Tibial artery (tissue), 4 donors: ENCODE measurements around the gene MRPL40.

Experiments
- DNase-seq, 2 donors: peaks; one replicate each; pipeline ENCODE4 v3.0.0-alpha.2; 2019
- H3K27ac ChIP-seq, 2 donors: fragments of 200-600 bp; sonication (generic) in 1 of 2; 1 replicate in 1 of 2; 2 replicates in 1 of 2; pipeline ENCODE4 v1.5.1; 2018 to 2019; ENCODE audit warnings: mild to moderate bottlenecking in 1 of 2
- H3K27me3 ChIP-seq, 2 donors: fragments of 200-600 bp; sonication (generic) in 1 of 2; one replicate each; pipeline versions ENCODE4 v1.5.1 to v1.6.0; 2016 to 2019
- H3K36me3 ChIP-seq, 3 donors: fragments of 200-600 bp; sonication (generic) in 2 of 3; one replicate each; pipeline ENCODE4 v1.5.1; 2016 to 2019; ENCODE audit warnings: mild to moderate bottlenecking in 2 of 3
- H3K4me1 ChIP-seq, 4 donors: fragments of 200-600 bp; sonication (generic) in 2 of 4; 1 replicate in 3 of 4; 2 replicates in 1 of 4; pipeline ENCODE4 v1.5.1; 2016 to 2019
- H3K4me3 ChIP-seq, 2 donors: fragments of 200-600 bp; sonication (generic) in 1 of 2; 1 replicate in 1 of 2; 2 replicates in 1 of 2; pipeline ENCODE4 v1.5.1; 2018 to 2019; ENCODE audit warnings: mild to moderate bottlenecking in 2 of 2
- H3K9me3 ChIP-seq, 3 donors: fragments of 200-600 bp; sonication (generic) in 1 of 3; one replicate each; pipeline ENCODE4 v1.5.1; 2016 to 2019
- intact Hi-C: fragments of 100-400 bp; cut with DNase I; formaldehyde crosslinking; loops from one replicate; pipeline ENCODE4 v1.15.0; 2023; ENCODE audit warnings: low total_unique reads
- TF ChIP-seq, protein P1 (sequence below), 2 experiments: fragments of 200-600 bp in 1 of 2; fragments of 450-650 bp in 1 of 2; IDR thresholded peaks; one replicate each; pipeline ENCODE4 v1.5.1; 2017 to 2019; ENCODE audit warnings: antibody characterized with exemption in 2 of 2, mild to moderate bottlenecking in 1 of 2, moderate library complexity in 1 of 2

Gene MRPL40

DNA sequence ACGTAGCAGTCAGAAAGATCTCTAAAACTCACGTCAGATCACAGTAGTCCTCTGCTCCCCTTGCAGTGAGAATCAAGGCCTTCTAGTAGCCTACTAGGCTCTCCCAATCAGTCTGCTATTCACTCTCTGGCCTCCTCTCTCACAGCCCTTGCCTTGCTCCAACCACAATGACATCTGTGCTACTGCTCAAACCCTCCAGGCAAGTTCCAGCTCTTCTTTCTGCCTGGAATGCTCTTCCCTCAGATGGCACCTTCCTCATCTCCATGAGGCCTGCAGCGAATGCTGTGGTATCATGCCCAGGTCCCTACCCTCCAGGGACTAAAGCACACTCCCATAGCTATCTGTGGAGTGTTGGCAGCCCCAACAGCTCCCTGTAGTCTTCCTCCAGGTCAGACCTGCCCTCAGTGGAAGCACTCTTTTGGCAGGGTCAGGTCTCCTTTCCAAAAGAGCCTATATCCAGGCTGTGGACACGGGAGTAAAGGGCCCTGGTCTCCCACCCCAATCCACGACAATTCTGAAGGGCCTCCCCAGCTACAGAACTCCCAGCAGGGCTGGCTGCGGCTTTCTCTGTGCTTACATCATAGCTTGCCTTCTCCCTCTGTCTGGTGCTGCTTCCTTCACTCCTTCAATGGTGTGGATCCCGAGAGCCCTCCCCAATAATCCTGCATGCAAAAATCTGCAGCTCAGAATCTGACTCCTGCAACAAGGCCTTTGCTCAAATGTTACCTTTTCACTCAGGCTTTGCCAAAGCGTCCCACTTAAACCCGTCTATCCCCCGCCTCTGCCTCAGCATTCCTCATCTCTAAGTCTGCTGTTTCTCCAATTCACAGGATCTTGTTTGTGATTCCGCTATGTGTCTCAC lies 9.7 kb upstream of the MRPL40 start:
- DNase-seq = no peak
- intact Hi-C loops = no loop called here

DNA sequence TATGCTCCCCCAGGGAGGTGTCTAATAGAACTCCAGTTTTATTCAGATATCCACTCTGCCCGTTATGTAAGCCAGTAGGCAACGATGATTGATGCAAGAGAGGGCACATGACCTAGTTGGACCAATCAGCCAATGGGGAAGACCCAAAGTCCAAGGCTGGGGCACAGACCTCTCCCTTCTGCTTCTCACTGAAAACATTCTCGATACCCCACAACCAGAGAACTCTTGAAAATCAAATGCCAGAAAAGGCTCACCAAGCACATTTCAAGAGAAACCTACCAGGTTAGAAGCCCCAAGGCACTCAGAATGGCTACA lies 8.2 kb upstream of the MRPL40 start:
- no peaks in the 10 kb centered on the region for H3K36me3 ChIP-seq
- no peak for DNase-seq
- TF ChIP-seq, protein P1, sequence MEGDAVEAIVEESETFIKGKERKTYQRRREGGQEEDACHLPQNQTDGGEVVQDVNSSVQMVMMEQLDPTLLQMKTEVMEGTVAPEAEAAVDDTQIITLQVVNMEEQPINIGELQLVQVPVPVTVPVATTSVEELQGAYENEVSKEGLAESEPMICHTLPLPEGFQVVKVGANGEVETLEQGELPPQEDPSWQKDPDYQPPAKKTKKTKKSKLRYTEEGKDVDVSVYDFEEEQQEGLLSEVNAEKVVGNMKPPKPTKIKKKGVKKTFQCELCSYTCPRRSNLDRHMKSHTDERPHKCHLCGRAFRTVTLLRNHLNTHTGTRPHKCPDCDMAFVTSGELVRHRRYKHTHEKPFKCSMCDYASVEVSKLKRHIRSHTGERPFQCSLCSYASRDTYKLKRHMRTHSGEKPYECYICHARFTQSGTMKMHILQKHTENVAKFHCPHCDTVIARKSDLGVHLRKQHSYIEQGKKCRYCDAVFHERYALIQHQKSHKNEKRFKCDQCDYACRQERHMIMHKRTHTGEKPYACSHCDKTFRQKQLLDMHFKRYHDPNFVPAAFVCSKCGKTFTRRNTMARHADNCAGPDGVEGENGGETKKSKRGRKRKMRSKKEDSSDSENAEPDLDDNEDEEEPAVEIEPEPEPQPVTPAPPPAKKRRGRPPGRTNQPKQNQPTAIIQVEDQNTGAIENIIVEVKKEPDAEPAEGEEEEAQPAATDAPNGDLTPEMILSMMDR (IDR thresholded peaks at IDR 0.05) = no peak
- H3K9me3 ChIP-seq = no peaks in the 10 kb centered on the region
- H3K27me3 ChIP-seq = no peaks in the 10 kb centered on the region
- H3K27ac ChIP-seq = no peak overlapping the region
- no peak overlapping the region for H3K4me3 ChIP-seq
- H3K4me1 ChIP-seq = peaks cover 0 to 20% (median 2%) of the 10 kb centered on the region in 4 donors
- intact Hi-C loops = no loop called here

More for the DNA sequence above, 9.7 kb upstream of the MRPL40 start:
- Histone ChIP-seq H3K9me3 (no peaks in the 10 kb centered on the region), H3K27me3 (no peaks in the 10 kb centered on the region), H3K36me3 (no peaks in the 10 kb centered on the region), H3K27ac (no peak overlapping the region), H3K4me3 (no peak overlapping the region), H3K4me1 (peaks cover 0 to 20% (median 2%) of the 10 kb centered on the region in 4 donors)
- TF ChIP-seq, protein P1 (IDR thresholded peaks at IDR 0.05) = no peak

DNA sequence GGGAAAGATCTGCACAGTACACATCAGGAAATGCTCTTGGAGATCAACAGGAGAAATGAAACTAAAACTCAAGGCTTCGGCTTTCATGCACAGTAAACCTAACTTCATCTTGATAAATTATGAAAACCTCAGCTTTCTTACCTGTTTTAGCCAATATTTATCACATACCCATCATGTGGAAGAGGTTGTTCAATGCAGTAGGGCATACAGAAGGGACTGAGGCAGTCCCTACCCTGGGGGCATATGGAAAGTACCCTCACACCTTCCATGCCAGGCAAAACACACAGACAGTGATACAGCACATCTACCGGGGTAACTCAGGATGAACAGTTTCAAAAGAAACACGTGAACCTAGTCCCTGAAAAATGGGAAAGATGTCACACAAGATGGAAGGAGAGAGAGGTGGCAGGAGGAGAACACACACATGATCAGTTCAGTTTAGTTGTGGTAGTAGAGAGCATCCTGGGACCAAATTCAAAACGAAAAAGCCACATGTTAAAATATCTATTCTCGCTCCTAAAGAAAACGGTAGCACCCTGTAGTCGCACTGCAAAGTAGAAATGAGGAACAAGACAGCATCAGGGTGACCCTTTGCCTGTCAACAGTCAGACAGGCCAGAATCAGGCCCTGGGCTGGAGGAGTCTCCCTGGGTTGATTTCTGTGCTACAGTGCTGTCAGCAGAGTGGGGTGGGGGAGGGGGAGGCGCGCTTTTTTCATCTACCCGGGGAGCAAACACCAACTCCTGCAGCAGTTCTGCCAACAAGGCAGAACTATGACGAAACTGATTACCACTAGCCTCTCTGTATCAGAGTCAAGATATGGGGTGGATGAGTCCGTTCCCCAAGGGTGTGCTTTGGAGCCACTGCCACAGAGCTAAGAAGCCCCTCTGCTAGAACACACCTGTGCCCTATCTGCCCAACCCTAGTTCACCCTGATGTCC lies 2.1 kb upstream of the MRPL40 start:
- TF ChIP-seq, protein P1 (IDR thresholded peaks at IDR 0.05) = no peak
- H3K27me3 ChIP-seq = no peaks in the 10 kb centered on the region
- peak overlapping the region; percentile 80 for H3K4me3 ChIP-seq
- intact Hi-C loops = no loop called here
- H3K36me3 ChIP-seq = peaks cover 2 to 10% (median 4%) of the 10 kb centered on the region in 3 donors
- no peaks in the 10 kb centered on the region for H3K9me3 ChIP-seq
- DNase-seq = no peak
- H3K27ac ChIP-seq = peak overlapping the region; percentile 74 to 90
- H3K4me1 ChIP-seq = peaks cover 0 to 31% (median 26%) of the 10 kb centered on the region in 4 donors

DNA sequence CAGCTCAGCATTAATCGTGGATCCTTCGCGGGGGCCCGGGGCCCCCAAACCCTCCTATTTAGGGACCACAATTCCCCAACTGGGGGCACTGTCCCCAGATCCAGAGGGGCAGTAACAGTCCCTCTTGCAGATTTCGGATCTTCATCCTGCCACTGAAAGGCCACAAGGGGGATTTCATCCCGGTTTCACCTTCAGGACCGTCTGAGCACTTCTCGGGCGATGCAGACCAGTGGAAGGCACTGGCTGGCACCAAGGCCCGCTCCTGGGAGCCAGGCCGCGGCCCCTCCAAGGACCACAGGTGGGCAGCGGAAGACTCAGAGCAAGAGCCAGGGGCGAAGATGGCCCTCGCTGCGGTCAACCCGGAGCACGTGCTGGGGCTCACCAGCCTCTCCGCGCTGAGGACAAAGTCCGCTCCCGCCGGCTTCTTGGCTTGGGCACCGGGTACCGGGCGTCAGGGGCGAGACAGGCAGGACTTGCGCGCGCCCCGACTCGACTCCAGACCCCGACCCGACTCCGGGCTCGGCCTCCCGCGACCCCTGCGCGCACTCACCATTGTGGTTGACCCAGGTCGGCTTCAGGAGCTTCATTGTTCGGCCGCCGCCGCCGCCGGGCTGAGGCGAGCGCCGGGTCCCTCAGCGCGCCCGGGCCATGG lies 1.3 kb upstream of the MRPL40 start:
- no peaks in the 10 kb centered on the region for H3K9me3 ChIP-seq
- peak overlapping the region; percentile 74 to 90 for H3K27ac ChIP-seq
- no peak for DNase-seq
- H3K4me3 ChIP-seq = peak overlapping the region; percentile 80
- TF ChIP-seq, protein P1 (IDR thresholded peaks at IDR 0.05) = no peak
- H3K4me1 ChIP-seq = peaks cover 0 to 31% (median 26%) of the 10 kb centered on the region in 4 donors
- intact Hi-C loops = no loop called here
- H3K36me3 ChIP-seq = peaks cover 10 to 18% (median 11%) of the 10 kb centered on the region in 3 donors
- no peaks in the 10 kb centered on the region for H3K27me3 ChIP-seq

DNA sequence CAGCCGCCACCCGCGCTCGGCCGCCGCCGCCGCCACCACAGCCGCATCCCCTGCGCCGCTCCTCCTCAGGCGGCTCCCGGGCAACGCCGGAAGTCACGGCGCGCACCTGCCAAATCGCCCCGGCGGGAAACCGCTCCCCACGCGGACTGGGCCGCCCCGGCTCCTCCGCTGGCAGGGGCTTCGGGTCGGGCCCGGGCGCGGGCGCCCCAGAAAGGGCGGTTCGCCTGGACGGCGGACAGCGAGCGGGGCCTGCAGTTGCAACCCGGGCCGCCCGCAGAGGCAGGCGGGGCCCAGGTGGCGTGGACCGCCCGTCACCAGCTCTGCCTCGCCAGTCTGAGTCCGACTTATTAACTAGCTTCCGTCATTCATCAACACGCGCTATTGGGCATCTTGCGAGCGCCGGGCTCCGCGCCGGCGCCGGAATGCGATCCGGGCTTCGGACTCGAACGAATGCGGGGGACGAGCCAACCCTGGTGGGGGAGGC lies 654 bp upstream of the MRPL40 start, which contains the start of gene HIRA:
Gene HIRA (minus strand): TSS at position 85 of the 484 bp plus-strand sequence. CDS start 257 bp downstream, outside the sequence.
- Histone ChIP-seq H3K36me3 (peaks cover 11 to 25% (median 13%) of the 10 kb centered on the region in 3 donors), H3K4me3 (peak within 1 kb of the TSS; percentile 80), H3K9me3 (no peaks in the 10 kb centered on the region), H3K4me1 (peaks cover 0 to 31% (median 26%) of the 10 kb centered on the region in 4 donors), H3K27ac (peak within 1 kb of the TSS; percentile 90 to 93), H3K27me3 (no peaks in the 10 kb centered on the region)
- intact Hi-C loops = no loop called here
- peak; percentile 57 to 87 for DNase-seq
- TF ChIP-seq, protein P1 (IDR thresholded peaks at IDR 0.05) = no peak
